Ishikawa (cell line): ENCODE data around the gene TSPAN15.

Experiments used
- CEBPB ChIP-seq: IDR thresholded peaks from 2 replicates; pipeline ENCODE4 v1.6.1; 2012
- CREB1 ChIP-seq: IDR thresholded peaks from 2 replicates; pipeline ENCODE4 v1.6.1; 2012; ENCODE audit warnings: low read depth
- EGR1 ChIP-seq: IDR thresholded peaks from 2 replicates; pipeline ENCODE4 v1.6.1; 2012
- EP300 ChIP-seq: IDR thresholded peaks from 2 replicates; pipeline ENCODE4 v1.6.1; 2012; ENCODE audit warnings: borderline replicate concordance
- FOXM1 ChIP-seq: IDR thresholded peaks from 2 replicates; pipeline ENCODE4 v1.6.1; 2012; ENCODE audit warnings: low read depth, borderline replicate concordance
- NFIC ChIP-seq: IDR thresholded peaks from 2 replicates; pipeline ENCODE4 v1.6.1; 2012
- RAD21 ChIP-seq: IDR thresholded peaks from 2 replicates; pipeline ENCODE4 v1.6.1; 2012; ENCODE audit warnings: low read depth
- TAF1 ChIP-seq: IDR thresholded peaks from 2 replicates; pipeline ENCODE4 v1.6.1; 2012; ENCODE audit warnings: low read depth, mild to moderate bottlenecking
- TCF12 ChIP-seq: IDR thresholded peaks from 2 replicates; pipeline ENCODE4 v1.6.1; 2012; ENCODE audit warnings: low read depth
- TEAD4 ChIP-seq: IDR thresholded peaks from 2 replicates; pipeline ENCODE4 v1.6.1; 2012
- YY1 ChIP-seq: IDR thresholded peaks from 2 replicates; pipeline ENCODE4 v1.6.1; 2012; ENCODE audit warnings: low read depth
- ZBTB7A ChIP-seq: IDR thresholded peaks from 2 replicates; pipeline ENCODE4 v1.6.1; 2012; ENCODE audit warnings: low read depth
- TF ChIP-seq, protein P1 (sequence below): IDR thresholded peaks from 2 replicates; pipeline ENCODE4 v1.6.1; 2012
- TF ChIP-seq, protein P2 (sequence below): IDR thresholded peaks from 2 replicates; pipeline ENCODE4 v1.6.1; 2012
- TF ChIP-seq, protein P3 (sequence below): IDR thresholded peaks from 2 replicates; pipeline ENCODE4 v1.6.1; 2012; ENCODE audit warnings: low read depth, mild to moderate bottlenecking

Gene TSPAN15

DNA sequence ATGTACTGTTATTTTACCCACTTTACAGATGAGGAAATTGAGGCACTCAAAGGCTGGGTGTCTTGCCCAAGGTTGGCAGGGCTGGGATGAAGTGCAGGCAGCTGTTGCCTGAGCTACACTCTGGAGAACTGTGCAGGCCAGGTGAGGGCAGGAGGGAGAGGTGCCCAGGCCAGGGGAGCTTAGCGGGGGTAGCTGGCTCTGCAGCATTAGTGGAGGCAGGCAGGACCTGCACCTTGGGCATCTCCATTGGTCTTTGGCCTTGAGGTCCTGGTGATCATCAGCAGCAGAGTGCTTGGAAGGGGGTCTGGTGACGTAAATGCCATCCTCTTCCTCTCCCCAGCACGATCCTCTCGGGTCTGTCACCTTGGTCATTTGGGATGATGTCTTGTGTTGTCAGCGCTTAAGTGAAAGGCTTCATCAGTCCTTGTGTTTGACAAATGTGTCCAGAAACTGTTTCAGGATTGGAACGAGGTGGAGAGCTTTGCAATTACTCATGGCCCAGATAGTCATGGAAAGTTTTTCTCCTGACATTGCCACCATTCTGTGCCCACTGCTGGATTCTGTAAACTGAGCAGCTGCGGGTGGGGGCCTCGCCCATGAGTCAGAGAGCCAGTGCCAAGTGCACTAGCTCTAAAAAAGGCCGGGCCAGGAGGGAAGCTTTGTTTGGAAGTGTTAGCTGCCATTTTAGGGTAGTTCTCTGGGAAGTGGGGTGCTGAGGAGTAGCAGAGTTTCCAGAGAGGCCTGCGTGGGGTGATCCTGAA lies 47.6 kb downstream of the TSPAN15 start:
- no peak for TF ChIP-seq TAF1
- TF ChIP-seq NFIC = no peak
- TF ChIP-seq FOXM1 = no peak
- TF ChIP-seq, protein P1, sequence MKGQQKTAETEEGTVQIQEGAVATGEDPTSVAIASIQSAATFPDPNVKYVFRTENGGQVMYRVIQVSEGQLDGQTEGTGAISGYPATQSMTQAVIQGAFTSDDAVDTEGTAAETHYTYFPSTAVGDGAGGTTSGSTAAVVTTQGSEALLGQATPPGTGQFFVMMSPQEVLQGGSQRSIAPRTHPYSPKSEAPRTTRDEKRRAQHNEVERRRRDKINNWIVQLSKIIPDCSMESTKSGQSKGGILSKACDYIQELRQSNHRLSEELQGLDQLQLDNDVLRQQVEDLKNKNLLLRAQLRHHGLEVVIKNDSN = no peak
- TF ChIP-seq EGR1 = no peak
- no peak for TF ChIP-seq ZBTB7A
- TF ChIP-seq CEBPB = no peak
- TF ChIP-seq, protein P2, sequence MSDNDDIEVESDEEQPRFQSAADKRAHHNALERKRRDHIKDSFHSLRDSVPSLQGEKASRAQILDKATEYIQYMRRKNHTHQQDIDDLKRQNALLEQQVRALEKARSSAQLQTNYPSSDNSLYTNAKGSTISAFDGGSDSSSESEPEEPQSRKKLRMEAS = no peak
- TF ChIP-seq TCF12 = no peak
- TF ChIP-seq RAD21 = no peak
- TF ChIP-seq YY1 = no peak
- no peak for TF ChIP-seq TEAD4
- TF ChIP-seq, protein P3, sequence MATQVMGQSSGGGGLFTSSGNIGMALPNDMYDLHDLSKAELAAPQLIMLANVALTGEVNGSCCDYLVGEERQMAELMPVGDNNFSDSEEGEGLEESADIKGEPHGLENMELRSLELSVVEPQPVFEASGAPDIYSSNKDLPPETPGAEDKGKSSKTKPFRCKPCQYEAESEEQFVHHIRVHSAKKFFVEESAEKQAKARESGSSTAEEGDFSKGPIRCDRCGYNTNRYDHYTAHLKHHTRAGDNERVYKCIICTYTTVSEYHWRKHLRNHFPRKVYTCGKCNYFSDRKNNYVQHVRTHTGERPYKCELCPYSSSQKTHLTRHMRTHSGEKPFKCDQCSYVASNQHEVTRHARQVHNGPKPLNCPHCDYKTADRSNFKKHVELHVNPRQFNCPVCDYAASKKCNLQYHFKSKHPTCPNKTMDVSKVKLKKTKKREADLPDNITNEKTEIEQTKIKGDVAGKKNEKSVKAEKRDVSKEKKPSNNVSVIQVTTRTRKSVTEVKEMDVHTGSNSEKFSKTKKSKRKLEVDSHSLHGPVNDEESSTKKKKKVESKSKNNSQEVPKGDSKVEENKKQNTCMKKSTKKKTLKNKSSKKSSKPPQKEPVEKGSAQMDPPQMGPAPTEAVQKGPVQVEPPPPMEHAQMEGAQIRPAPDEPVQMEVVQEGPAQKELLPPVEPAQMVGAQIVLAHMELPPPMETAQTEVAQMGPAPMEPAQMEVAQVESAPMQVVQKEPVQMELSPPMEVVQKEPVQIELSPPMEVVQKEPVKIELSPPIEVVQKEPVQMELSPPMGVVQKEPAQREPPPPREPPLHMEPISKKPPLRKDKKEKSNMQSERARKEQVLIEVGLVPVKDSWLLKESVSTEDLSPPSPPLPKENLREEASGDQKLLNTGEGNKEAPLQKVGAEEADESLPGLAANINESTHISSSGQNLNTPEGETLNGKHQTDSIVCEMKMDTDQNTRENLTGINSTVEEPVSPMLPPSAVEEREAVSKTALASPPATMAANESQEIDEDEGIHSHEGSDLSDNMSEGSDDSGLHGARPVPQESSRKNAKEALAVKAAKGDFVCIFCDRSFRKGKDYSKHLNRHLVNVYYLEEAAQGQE = no peak
- TF ChIP-seq EP300 = no peak
- no peak for TF ChIP-seq CREB1

DNA sequence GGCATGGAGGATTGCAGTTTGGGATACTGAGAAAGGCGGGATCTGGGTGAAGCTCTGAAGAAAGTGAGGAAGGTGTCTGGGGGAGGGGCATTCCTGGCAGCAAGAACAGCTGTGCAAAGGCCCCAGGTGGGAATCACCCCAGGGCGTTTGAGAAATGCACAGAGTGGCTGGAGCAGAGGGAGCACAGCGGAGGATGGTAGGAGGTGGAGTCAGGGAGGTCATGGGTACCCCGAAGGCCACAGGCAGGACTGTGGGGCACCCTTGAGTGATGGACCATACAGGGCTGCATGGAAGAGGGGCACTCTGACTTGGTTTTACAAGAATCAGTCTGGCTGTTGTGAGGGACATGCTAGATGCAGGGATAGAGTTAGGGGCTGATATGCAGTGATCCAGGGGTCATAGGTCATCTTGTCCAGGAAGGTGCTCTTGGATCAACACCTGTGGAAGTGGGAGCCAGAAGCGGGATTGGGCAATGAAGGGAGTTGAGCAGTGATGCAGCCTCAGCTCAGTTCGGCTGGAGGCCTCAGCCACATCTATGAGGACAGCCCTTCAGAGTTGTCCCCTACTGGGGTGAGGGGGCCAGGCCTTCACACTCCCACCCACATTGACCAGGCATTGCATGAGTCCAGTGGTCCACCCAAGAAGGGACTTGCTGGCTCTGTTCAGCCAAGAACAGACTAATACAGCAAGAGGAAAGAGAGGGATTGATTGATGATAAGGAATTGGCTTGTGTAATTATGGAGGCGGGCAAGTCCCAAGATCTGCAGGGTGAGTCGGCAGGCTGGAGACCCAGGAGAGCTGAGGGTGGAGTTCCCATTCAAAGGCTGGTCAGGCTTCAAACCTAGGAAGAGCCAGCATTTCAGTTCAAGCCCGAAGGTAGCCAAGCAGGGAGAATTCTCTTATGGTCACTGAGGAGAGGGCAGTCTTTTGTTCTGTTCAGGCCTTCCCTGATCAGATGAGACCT lies 48.7 kb downstream of the TSPAN15 start:
- no peak for TF ChIP-seq TAF1
- no peak for TF ChIP-seq NFIC
- TF ChIP-seq RAD21 = no peak
- no peak for TF ChIP-seq CREB1
- no peak for TF ChIP-seq ZBTB7A
- no peak for TF ChIP-seq EGR1
- no peak for TF ChIP-seq TEAD4
- TF ChIP-seq EP300 = no peak
- TF ChIP-seq, protein P1 = no peak
- no peak for TF ChIP-seq TCF12

DNA sequence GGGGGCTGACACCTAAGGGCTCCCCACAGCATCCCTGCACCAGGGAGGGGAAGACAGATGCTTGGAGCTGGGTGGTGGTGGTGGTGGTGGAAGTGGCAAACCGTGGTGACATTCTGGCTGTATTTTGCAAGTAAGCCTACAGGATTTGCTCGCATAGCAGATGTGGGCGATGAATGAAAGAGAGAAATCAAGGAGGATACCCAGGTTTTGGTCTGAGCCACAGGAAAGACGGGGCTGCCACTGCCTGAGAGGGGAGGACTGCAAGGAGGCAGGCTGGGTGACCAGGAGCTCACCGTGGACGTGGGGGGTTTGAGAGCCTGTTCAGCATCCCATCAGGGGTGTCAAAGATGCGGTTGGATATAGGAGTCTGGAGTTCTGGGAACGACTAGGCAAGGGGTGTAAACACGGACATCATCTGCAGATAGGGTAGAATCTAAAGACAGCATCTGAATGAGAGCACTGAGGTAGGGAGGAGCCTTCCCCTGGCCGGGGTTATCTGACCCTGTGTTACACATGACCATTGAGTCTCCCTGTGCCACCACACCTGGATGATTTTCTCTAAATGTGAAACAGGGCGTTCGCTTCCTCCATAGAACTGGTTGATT lies 49.7 kb downstream of the TSPAN15 start:
- TF ChIP-seq TCF12 = no peak
- TF ChIP-seq TAF1 = no peak
- no peak for TF ChIP-seq ZBTB7A
- TF ChIP-seq FOXM1 = no peak
- TF ChIP-seq EGR1 = no peak
- TF ChIP-seq CEBPB = no peak
- no peak for TF ChIP-seq CREB1
- TF ChIP-seq EP300 = no peak
- TF ChIP-seq YY1 = no peak
- TF ChIP-seq RAD21 = no peak
- TF ChIP-seq, protein P1 = no peak
- TF ChIP-seq, protein P2 = no peak
- TF ChIP-seq, protein P3 = no peak
- TF ChIP-seq TEAD4 = no peak

DNA sequence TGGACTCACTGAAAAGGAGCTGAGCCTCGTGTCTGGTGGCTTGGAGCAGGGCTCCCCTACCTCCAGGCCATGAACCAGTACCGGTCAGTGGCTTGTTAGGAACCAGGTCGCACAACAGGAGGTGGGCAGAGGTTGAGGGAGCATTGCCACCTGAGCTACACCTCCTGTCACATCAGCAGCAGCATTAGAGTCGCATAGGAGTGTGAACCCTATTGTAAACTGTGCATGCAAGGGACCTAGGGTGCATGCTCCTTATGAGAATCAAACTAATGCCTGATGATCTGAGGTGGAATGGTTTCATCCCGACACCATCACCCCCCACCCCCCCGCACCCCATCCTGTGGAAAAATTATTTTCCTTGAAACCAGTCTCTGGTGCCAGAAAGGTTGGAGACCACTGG lies 50.4 kb downstream of the TSPAN15 start:
- TF ChIP-seq, protein P1 = no peak
- TF ChIP-seq, protein P3 = no peak
- TF ChIP-seq RAD21 = no peak
- no peak for TF ChIP-seq TCF12
